ENCODE results near the gene OR10H4. TPM values are rescaled to one million over a fixed set of nuclear protein-coding genes. Genes with fewer than 3 reads are reported as not detected.

Gene OR10H4, protein sequence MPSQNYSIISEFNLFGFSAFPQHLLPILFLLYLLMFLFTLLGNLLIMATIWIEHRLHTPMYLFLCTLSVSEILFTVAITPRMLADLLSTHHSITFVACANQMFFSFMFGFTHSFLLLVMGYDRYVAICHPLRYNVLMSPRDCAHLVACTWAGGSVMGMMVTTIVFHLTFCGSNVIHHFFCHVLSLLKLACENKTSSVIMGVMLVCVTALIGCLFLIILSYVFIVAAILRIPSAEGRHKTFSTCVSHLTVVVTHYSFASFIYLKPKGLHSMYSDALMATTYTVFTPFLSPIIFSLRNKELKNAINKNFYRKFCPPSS
- not detected in 2 replicates for total RNA-seq

DNA sequence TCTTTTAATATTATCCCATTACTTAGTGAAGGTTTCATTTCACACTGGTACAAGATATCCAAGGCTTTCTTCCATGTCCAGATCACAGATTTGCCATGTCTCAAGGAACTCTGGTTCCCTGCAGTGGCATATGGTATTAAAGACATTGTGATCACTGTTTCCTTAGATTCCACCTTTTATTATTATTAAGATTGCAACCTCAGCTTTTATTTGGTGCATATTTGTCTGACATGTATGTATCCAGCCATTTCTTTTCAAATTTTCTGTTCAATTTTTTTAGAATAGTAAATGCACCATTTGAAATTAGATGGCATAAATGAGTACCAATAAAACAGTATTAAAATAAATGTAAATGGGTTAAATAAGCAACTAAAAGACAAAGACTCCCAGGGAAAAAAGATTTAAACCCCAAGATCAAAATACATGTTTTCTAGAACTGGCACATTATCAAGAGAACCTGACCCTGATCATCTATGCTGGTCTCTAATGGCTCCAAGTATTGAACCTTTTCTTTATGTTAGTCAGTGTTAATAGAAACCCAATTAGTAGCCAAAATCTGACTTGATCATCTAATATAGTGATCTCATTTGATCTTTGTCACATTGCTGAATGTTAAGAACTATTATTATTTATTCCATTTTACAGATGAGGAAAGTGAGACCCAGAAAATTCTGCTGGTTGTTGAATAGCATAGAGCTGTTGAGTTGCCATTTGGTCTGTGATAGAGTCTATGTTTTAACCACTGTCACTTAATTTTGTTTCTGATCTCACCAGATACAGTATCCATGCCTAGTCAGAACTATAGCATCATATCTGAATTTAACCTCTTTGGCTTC, at the start of gene OR10H4:
Gene OR10H4 (plus strand): TSS at position 786 of the 836 bp plus-strand sequence. CDS start 0 bp downstream, at position 786.

DNA sequence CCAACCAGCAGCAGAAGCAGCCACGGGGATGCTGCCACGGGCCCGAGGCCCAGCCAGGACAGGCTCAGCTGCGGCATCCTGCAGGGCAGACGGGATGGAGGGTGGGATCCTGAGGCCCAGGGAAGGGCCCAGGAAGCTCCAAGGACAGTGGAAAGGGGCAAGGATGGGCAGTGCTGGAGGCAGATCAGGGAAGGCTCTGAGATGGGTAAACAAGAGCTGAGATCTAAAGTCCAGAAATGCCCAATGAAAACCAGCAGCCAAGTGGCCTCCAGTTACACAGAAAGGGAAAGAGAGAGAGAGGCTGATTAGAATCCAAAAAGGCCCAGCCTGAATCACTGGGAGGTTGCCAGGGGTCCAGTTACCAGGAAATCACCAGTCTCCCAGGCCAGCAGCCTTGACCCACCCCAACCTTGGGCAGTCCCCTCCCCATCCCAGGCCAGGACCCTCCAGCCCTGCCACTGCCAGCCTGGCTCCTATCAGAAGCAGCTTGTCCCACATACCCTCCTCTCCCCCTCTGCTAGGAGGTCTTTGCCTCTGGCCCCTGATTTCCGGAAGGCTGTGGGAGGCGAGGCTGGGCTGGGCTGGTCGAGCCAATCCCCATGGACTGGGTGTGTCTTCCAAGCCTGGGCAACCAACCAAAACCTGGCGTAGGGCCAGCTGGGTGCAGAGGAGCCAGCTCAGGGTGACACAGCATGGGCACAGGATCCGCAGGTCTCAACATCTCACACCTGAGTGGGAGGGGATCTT, 14.3 kb upstream of the OR10H4 start, which contains the start of gene CYP4F11:
Gene CYP4F11 (minus strand): TSS at position 198 of the 747 bp plus-strand sequence. CDS start 121 bp downstream, at position 77.

Other genes with a start within 250 kb of the OR10H4 start
- gene OR10H2, start 221.0 kb upstream of the OR10H4 start, total RNA-seq: not detected in 2 replicates
- not detected in 2 replicates for gene OR10H3, start 211.0 kb upstream of the OR10H4 start, total RNA-seq
- not detected in 2 replicates for gene OR10H5, start 161.3 kb upstream of the OR10H4 start, total RNA-seq
- not detected in 2 replicates for gene OR10H1, start 133.3 kb upstream of the OR10H4 start, total RNA-seq
- gene CYP4F2, start 50.9 kb upstream of the OR10H4 start, total RNA-seq: not detected in 2 replicates
- under 0.01 TPM in 1 of 2 replicates, not detected in the other for gene CYP4F11, start 14.5 kb upstream of the OR10H4 start, total RNA-seq
- gene TPM4, start 127.5 kb downstream of the OR10H4 start, total RNA-seq: 927 and 961 TPM in 2 replicates
- 37.8 and 82.6 TPM in 2 replicates for gene RAB8A, start 162.9 kb downstream of the OR10H4 start, total RNA-seq
- not detected in 2 replicates for gene HSH2D, start 194.7 kb downstream of the OR10H4 start, total RNA-seq
- not detected in 2 replicates for gene CIB3, start 224.5 kb downstream of the OR10H4 start, total RNA-seq
- 110 and 113 TPM in 2 replicates for gene FAM32A, start 236.4 kb downstream of the OR10H4 start, total RNA-seq
- gene AP1M1, start 248.9 kb downstream of the OR10H4 start, total RNA-seq: 56.4 and 96.6 TPM in 2 replicates

Data from regular cardiac myocyte (primary cell).